OCI-LY3 (cell line): ENCODE measurements around the gene P2RX2.

ENCODE experiments used
- H2AFZ ChIP-seq: fragments of 200-600, 300-600 bp; shearing (Covaris generic); 2 replicates; pipeline ENCODE4 v1.6.0; 2014; ENCODE audit warnings: antibody characterized with exemption, low read depth, low read length
- H3K27ac ChIP-seq: fragments of 200-600, 300-600 bp; sonication (generic); 2 replicates; pipeline ENCODE4 v1.5.1; 2014; ENCODE audit warnings: mild to moderate bottlenecking, low read length, moderate library complexity, mixed read lengths
- H3K27me3 ChIP-seq: fragments of 200-600, 300-600 bp; sonication (generic); 2 replicates; pipeline ENCODE4 v1.6.1; 2014; ENCODE audit warnings: low read depth, low read length, mixed read lengths
- H3K36me3 ChIP-seq: fragments of 200-600, 300-600 bp; sonication (generic); replicated peaks from 2 replicates; pipeline ENCODE3; 2014; ENCODE audit warnings: low read depth, low read length, mixed read lengths
- H3K4me1 ChIP-seq: fragments of 300-600, 200-600 bp; sonication (generic); 2 replicates; pipeline ENCODE4 v1.6.1; 2014; ENCODE audit warnings: low read length, mixed read lengths
- H3K4me2 ChIP-seq: fragments of 200-600, 300-600 bp; sonication (generic); 2 replicates; pipeline ENCODE4 v1.6.1; 2014; ENCODE audit warnings: low read length, mixed read lengths
- H3K4me3 ChIP-seq: fragments of 300-600, 200-600 bp; sonication (generic); 2 replicates; pipeline ENCODE4 v1.5.1; 2014; ENCODE audit warnings: antibody characterized with exemption, mild to moderate bottlenecking, low read length, moderate library complexity
- H3K79me2 ChIP-seq: fragments of 300-600, 200-600 bp; shearing (Covaris generic); 2 replicates; pipeline ENCODE4 v1.6.1; 2014; ENCODE audit warnings: mild to moderate bottlenecking, low read length, mixed read lengths
- H3K9ac ChIP-seq: fragments of 300-600, 200-600 bp; shearing (Covaris generic); 2 replicates; pipeline ENCODE4 v1.6.0; 2014; ENCODE audit warnings: mild to moderate bottlenecking, low read length, moderate library complexity
- H3K9me3 ChIP-seq: fragments of 200-600, 300-600 bp; shearing (Covaris generic); 2 replicates; pipeline ENCODE4 v1.6.1; 2014; ENCODE audit warnings: low read length, mixed read lengths; ENCODE audit not compliant: insufficient read depth
- H4K20me1 ChIP-seq: fragments of 200-600, 300-600 bp; sonication (generic); 2 replicates; pipeline ENCODE4 v1.6.1; 2016; ENCODE audit warnings: low read length, mixed read lengths; ENCODE audit not compliant: insufficient read depth
- CTCF ChIP-seq: fragments of 200-600, 300-600 bp; sonication (generic); IDR thresholded peaks from 2 replicates; pipeline ENCODE4 v1.5.1; 2014; ENCODE audit warnings: antibody characterized with exemption, low read length, low read depth
- EZH2phosphoT487 ChIP-seq: fragments of 200-600 bp; shearing (Covaris generic); IDR thresholded peaks from 2 replicates; pipeline ENCODE4 v1.6.1; 2018; ENCODE audit warnings: antibody characterized with exemption, mixed run types, low read depth

Gene P2RX2

GRCh38 chr12:132606466-132606865 is 12.1 kb upstream of the P2RX2 start:
- H2AFZ ChIP-seq, result no peak overlapping the region
- no peaks in the 10 kb centered on the region for H3K79me2 ChIP-seq
- no peak overlapping the region for H3K27ac ChIP-seq
- no peaks in the 10 kb centered on the region for H3K4me1 ChIP-seq
- no peak overlapping the region for H3K4me2 ChIP-seq
- no peak overlapping the region for H3K4me3 ChIP-seq
- TF ChIP-seq CTCF (no peak), EZH2phosphoT487 (no peak)
- no peaks in the 10 kb centered on the region for H3K36me3 ChIP-seq
- H3K9ac ChIP-seq, result no peak overlapping the region
- H4K20me1 ChIP-seq, result no peaks in the 10 kb centered on the region
- H3K27me3 ChIP-seq, result no peaks in the 10 kb centered on the region
- no peaks in the 10 kb centered on the region for H3K9me3 ChIP-seq

GRCh38 chr12:132606927-132607326 is 11.6 kb upstream of the P2RX2 start:
- no peak overlapping the region for H2AFZ ChIP-seq
- H3K4me1 ChIP-seq, result no peaks in the 10 kb centered on the region
- no peak overlapping the region for H3K27ac ChIP-seq
- no peaks in the 10 kb centered on the region for H3K27me3 ChIP-seq
- H3K9ac ChIP-seq, result no peak overlapping the region
- no peak for TF ChIP-seq EZH2phosphoT487
- no peak for TF ChIP-seq CTCF
- H3K4me3 ChIP-seq, result no peak overlapping the region
- H3K36me3 ChIP-seq, result no peaks in the 10 kb centered on the region
- H4K20me1 ChIP-seq, result no peaks in the 10 kb centered on the region
- H3K4me2 ChIP-seq, result no peak overlapping the region
- H3K9me3 ChIP-seq, result no peaks in the 10 kb centered on the region
- H3K79me2 ChIP-seq, result no peaks in the 10 kb centered on the region

GRCh38 chr12:132608231-132609171 is 10.1 kb upstream of the P2RX2 start:
- Histone ChIP-seq H2AFZ (no peak overlapping the region), H3K4me2 (no peak overlapping the region), H3K9ac (no peak overlapping the region), H3K4me3 (no peak overlapping the region), H3K79me2 (no peaks in the 10 kb centered on the region), H3K27me3 (no peaks in the 10 kb centered on the region), H3K4me1 (no peaks in the 10 kb centered on the region), H3K36me3 (no peaks in the 10 kb centered on the region), H3K27ac (no peak overlapping the region), H4K20me1 (no peaks in the 10 kb centered on the region), H3K9me3 (no peaks in the 10 kb centered on the region)
- TF ChIP-seq CTCF, result no peak
- TF ChIP-seq EZH2phosphoT487, result no peak

- H3K4me2 ChIP-seq, result no peak within 1 kb of the TSS
- H3K27me3 ChIP-seq, result no peaks in the 10 kb centered on the region
- no peak within 1 kb of the TSS for H3K4me3 ChIP-seq
- no peak within 1 kb of the TSS for H3K9ac ChIP-seq
- TF ChIP-seq EZH2phosphoT487, result no peak
- no peak for TF ChIP-seq CTCF
- no peak within 1 kb of the TSS for H2AFZ ChIP-seq
- no peak within 1 kb of the TSS for H3K27ac ChIP-seq
- peaks cover 6% of the 10 kb centered on the region; the same call in 1 of the 2 replicates for H3K4me1 ChIP-seq
- no peaks in the 10 kb centered on the region for H4K20me1 ChIP-seq
- H3K79me2 ChIP-seq, result no peaks in the 10 kb centered on the region
- no peaks in the 10 kb centered on the region for H3K36me3 ChIP-seq
- no peaks in the 10 kb centered on the region for H3K9me3 ChIP-seq
These were observed 8.4 kb upstream of the P2RX2 start, which contains the start of gene LRCOL1 for GRCh38 chr12:132610051-132610759. TSS of gene LRCOL1 (minus strand) at chr12:132610582. CDS start at chr12:132606251, 4,331 bp downstream.
